HEK293T (cell line): ENCODE data around the gene HS6ST2.

ENCODE experiments used
- CTCF ChIA-PET: fragments of 350-600 bp; formaldehyde crosslinking; extraction: SDS; loops from one replicate; lab custom pipeline; 2021; ENCODE audit warnings: antibody characterized with exemption, inconsistent platforms; lab: Yijun Ruan, JAX
- POLR2A ChIA-PET: fragments of 350-600 bp; formaldehyde crosslinking; extraction: SDS; loops from one replicate; lab custom pipeline; 2020; ENCODE audit warnings: antibody characterized with exemption, inconsistent platforms; lab: Yijun Ruan, JAX
- DNase-seq: peaks from one replicate; pipeline ENCODE4 v3.0.0; 2012; ENCODE audit warnings: mixed read lengths; ENCODE audit errors: extremely low spot score
- ARNT ChIP-seq: fragments of 450-650 bp; IDR thresholded peaks from 2 replicates; pipeline ENCODE4 v1.6.1; 2017; ENCODE audit warnings: mild to moderate bottlenecking
- BHLHE40 ChIP-seq: fragments of 450-650 bp; IDR thresholded peaks from 2 replicates; pipeline ENCODE4 v1.6.1; 2016; ENCODE audit warnings: mild to moderate bottlenecking, moderate library complexity, borderline replicate concordance
- CTBP1 ChIP-seq: fragments of 450-650 bp; IDR thresholded peaks from 2 replicates; pipeline ENCODE4 v1.6.1; 2016; ENCODE audit warnings: borderline replicate concordance
- ELF4 ChIP-seq: fragments of 450-650 bp; IDR thresholded peaks from 2 replicates; pipeline ENCODE4 v1.6.1; 2017; ENCODE audit warnings: antibody characterized with exemption
- FOXA1 ChIP-seq: fragments of 450-650 bp; IDR thresholded peaks from 2 replicates; pipeline ENCODE4 v1.6.1; 2016; ENCODE audit warnings: mild to moderate bottlenecking
- FOXK2 ChIP-seq: fragments of 450-650 bp; IDR thresholded peaks from 2 replicates; pipeline ENCODE4 v1.6.1; 2016; ENCODE audit warnings: mild to moderate bottlenecking
- FOXM1 ChIP-seq: fragments of 450-650 bp; IDR thresholded peaks from 2 replicates; pipeline ENCODE4 v1.6.1; 2017; ENCODE audit warnings: mild to moderate bottlenecking, borderline replicate concordance
- HDGF ChIP-seq: fragments of 450-650 bp; IDR thresholded peaks from 2 replicates; pipeline ENCODE4 v1.6.1; 2017; ENCODE audit warnings: antibody characterized with exemption, borderline replicate concordance
- L3MBTL2 ChIP-seq: fragments of 450-650 bp; conservative IDR thresholded peaks from 2 replicates; pipeline ENCODE4 v1.6.1; 2016; ENCODE audit warnings: mild to moderate bottlenecking
- LEF1 ChIP-seq: fragments of 450-650 bp; IDR thresholded peaks from 2 replicates; pipeline ENCODE4 v1.6.1; 2017; ENCODE audit warnings: mild to moderate bottlenecking, borderline replicate concordance
- NFRKB ChIP-seq: fragments of 450-650 bp; IDR thresholded peaks from 2 replicates; pipeline ENCODE4 v1.6.1; 2016; ENCODE audit warnings: mild to moderate bottlenecking, moderate library complexity
- PKNOX1 ChIP-seq: fragments of 450-650 bp; IDR thresholded peaks from 2 replicates; pipeline ENCODE4 v1.6.1; 2016
- SP1 ChIP-seq: fragments of 450-650 bp; IDR thresholded peaks from 2 replicates; pipeline ENCODE4 v1.6.1; 2017
- SUZ12 ChIP-seq: fragments of 450-650 bp; IDR thresholded peaks from 2 replicates; pipeline ENCODE4 v1.6.1; 2016; ENCODE audit warnings: mild to moderate bottlenecking
- TARDBP ChIP-seq: fragments of 450-650 bp; IDR thresholded peaks from 2 replicates; pipeline ENCODE4 v1.6.1; 2016
- ZNF384 ChIP-seq: fragments of 450-650 bp; IDR thresholded peaks from 2 replicates; pipeline ENCODE4 v1.6.1; 2016

Gene HS6ST2

GRCh38 chrX:132648895-132649294 lies 309.5 kb downstream of the HS6ST2 start:
- no peak for DNase-seq
- ChIA-PET POLR2A (no interaction called here), CTCF (no interaction called here)
- no peak for TF ChIP-seq SP1
- no peak for TF ChIP-seq FOXA1
- no peak for TF ChIP-seq FOXK2

- CTCF ChIA-PET = no interaction called here
- DNase-seq = no peak
Measured at GRCh38 chrX:132639446-132639845, 319.0 kb downstream of the HS6ST2 start.

DNA sequence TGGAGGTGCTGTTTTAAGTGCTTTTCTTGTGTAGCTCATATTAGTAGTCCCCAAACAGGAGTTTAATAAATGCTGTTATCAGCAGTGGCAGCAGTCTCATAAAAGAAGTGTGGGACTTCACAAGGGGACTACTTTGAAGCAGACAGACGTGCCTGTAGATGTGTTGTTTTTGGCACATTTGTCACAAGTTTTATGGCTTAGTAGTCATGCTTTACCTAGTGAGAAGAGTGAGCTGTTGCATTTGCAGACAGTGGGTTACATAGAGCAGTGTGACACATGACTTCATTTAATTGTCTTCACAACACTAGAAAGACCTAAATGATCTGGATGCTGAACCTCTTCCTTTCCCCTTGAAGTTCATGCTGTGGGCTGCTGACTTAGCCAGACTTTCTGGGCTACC lies 320.1 kb downstream of the HS6ST2 start:
- CTCF ChIA-PET = interaction anchor here (0.7 kb wide), 1 partner anchor 8 kb away, joined by 3 read pairs; no protein-coding TSS in a partner anchor
- DNase-seq = no peak
- TF ChIP-seq ELF4 = no peak
- TF ChIP-seq BHLHE40 = no peak
- TF ChIP-seq PKNOX1 = no peak
- TF ChIP-seq SP1 = no peak
- TF ChIP-seq ARNT = no peak
- TF ChIP-seq NFRKB = no peak
- TF ChIP-seq LEF1 = no peak
- no peak for TF ChIP-seq CTBP1
- TF ChIP-seq ZNF384 = no peak
- no peak for TF ChIP-seq TARDBP
- no peak for TF ChIP-seq FOXM1
- no peak for TF ChIP-seq FOXK2
- no peak for TF ChIP-seq L3MBTL2
- no peak for TF ChIP-seq HDGF
- POLR2A ChIA-PET = no interaction called here

More at GRCh38 chrX:132639446-132639845, 319.0 kb downstream of the HS6ST2 start:
- POLR2A ChIA-PET = no interaction called here
- no peak for TF ChIP-seq PKNOX1
- no peak for TF ChIP-seq L3MBTL2
- no peak for TF ChIP-seq FOXA1
- no peak for TF ChIP-seq TARDBP
- no peak for TF ChIP-seq LEF1
- TF ChIP-seq SP1 = no peak
- no peak for TF ChIP-seq BHLHE40
- no peak for TF ChIP-seq SUZ12
- TF ChIP-seq ARNT = no peak
- no peak for TF ChIP-seq ELF4
- no peak for TF ChIP-seq CTBP1
- TF ChIP-seq FOXK2 = no peak
- no peak for TF ChIP-seq HDGF
- TF ChIP-seq ZNF384 = no peak
- TF ChIP-seq FOXM1 = no peak
- no peak for TF ChIP-seq NFRKB

DNA sequence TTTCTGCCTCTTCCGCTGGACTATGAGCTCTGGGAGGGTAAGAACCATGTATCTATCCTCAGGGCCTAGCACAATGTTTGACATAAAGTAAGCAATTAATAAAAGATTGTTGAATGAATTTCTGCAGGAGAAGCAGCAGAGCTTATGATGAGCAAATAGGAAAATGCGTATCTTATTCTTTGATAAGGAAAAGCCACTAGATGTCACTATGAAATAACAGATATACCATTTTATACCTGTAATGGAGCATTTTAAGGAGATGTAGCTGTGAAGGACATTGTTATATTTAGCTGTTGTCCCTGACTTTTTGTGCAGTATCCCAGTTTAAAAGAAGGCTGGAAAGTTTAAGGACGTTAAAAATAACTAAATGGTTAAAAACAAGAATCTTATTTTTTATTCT lies 322.3 kb downstream of the HS6ST2 start:
- POLR2A ChIA-PET = no interaction called here
- no peak for DNase-seq
- TF ChIP-seq FOXM1 = no peak
- TF ChIP-seq ARNT = no peak
- TF ChIP-seq TARDBP = no peak
- no peak for TF ChIP-seq FOXK2
- CTCF ChIA-PET = interaction anchor here (0.6 kb wide), 1 partner anchor 536 kb away, joined by 3 read pairs; no protein-coding TSS in a partner anchor

GRCh38 chrX:132634521-132634920 lies 323.9 kb downstream of the HS6ST2 start:
- ChIA-PET POLR2A (no interaction called here), CTCF (no interaction called here)
- no peak for DNase-seq
- TF ChIP-seq LEF1 = no peak

GRCh38 chrX:132631579-132632232 lies 326.7 kb downstream of the HS6ST2 start:
- ChIA-PET POLR2A (no interaction called here), CTCF (interaction anchor here (0.6 to 1.3 kb wide), 9 partner anchors 9 to 808 kb away, joined by 3 to 6 read pairs (median 4); no protein-coding TSS in a partner anchor)
- TF ChIP-seq SP1 = no peak
- TF ChIP-seq FOXK2 = no peak
- no peak for TF ChIP-seq FOXA1
- no peak for TF ChIP-seq CTBP1
- no peak for TF ChIP-seq ELF4
- TF ChIP-seq BHLHE40 = no peak
- peak; percentile 49 for DNase-seq

GRCh38 chrX:132624466-132624865 lies 334.0 kb downstream of the HS6ST2 start:
- POLR2A ChIA-PET = no interaction called here
- DNase-seq = no peak
- CTCF ChIA-PET = no interaction called here
- TF ChIP-seq PKNOX1 (no peak), LEF1 (no peak), TARDBP (no peak), BHLHE40 (no peak), NFRKB (no peak), SP1 (no peak), FOXM1 (no peak), ELF4 (no peak), CTBP1 (no peak), ARNT (no peak), FOXK2 (no peak), HDGF (no peak), ZNF384 (no peak), FOXA1 (no peak), SUZ12 (no peak), L3MBTL2 (no peak)
